HG02610 (cell line): ENCODE measurements around the gene CYTH3.

Source experiments
- ATAC-seq: cut with Tn5 transposase; IDR thresholded peaks from one replicate; pipeline ENCODE4 v1.9.1; 2021; ENCODE audit warnings: mild to moderate bottlenecking, moderate library complexity; ENCODE audit not compliant: unreplicated experiment

CYTH3 gene

DNA sequence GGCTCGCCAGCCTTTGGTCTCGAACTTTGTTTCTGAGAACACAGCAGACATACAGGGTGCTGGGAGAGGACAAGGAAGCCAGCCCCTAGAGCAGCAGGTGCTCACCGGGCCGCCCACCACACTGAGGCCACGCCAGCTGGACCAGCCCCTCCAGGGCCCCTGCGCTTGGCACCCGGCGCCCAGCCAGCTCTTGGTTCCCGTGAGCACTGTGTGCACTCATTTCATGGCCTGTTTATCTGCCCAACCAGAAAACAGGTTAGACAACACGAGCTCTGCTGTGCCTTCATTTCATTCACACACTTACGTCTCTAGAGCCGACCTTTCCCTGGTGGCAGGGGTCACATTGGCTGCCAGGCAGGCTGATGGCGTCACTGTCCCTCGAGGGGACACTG lies 104.0 kb downstream of the CYTH3 start:
- ATAC-seq: no peak

DNA sequence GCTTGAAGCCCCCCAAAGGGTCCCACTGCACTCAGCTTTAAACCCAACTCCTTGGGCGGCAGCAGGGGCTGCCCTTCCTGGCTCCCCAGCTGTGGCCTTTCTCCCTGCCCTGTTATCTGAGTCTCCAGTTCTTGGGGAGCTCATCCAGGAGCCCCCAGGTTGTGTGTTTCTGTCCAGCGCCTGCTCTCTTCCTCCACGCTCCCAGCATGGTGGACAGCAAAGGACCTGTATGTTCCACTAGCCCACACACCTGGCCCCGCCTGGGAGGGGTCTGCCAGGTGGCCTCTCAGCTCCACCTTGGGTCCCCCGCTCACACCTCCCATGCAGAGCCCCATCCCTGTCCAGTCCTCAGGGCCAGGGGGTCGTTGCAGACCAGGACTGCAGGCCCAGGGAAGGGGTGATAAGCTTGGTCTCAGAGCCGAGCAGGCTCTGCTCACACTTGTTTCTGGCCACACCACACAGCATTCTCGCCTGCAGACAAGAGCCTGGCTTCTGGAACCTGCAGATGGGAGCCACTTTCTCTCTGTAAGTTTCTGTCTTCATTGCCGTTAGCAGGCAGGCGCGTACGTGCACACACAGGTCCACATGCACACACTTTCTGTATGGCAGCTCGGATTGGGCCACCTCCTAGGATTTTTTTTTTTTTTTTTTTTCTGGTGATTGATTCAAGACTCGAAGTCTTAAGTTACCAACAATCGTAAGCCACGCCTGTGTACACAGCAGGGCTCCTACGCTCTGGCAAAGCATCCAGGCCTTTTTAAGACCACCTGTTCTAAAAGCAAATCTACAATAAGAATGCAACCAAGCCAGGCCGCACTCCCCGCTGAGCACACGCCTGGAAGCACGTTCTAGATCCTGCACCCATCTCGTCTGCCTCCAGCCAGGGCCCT lies 104.6 kb downstream of the CYTH3 start:
- ATAC-seq: no peak

GRCh38 chr7:6167004-6167551 lies 105.3 kb downstream of the CYTH3 start:
- no peak for ATAC-seq

- no peak for ATAC-seq
Observed at GRCh38 chr7:6166443-6166891, 106.0 kb downstream of the CYTH3 start.

GRCh38 chr7:6165521-6166320 lies 106.7 kb downstream of the CYTH3 start:
- no peak for ATAC-seq

DNA sequence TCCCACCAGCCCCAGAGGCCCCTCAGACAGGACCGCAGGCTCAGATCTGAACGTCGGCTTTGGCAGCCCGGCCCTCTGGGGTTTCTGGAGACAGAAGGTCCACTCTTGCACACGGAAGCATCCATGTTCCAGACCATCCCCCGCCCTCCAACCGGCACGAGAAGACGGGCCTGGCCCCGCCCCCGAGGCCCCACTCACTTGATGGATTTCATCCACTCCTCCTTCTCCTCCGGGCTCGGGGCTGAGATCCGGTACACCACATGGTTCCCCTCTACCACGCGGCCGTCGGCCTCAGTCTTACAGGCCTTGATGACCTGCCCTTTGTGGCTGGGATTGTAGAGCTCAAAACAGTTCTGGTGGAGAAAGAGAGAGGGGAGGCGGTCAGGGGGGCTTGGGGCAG lies 107.3 kb downstream of the CYTH3 start:
- no peak for ATAC-seq

GRCh38 chr7:6164491-6164890 lies 107.9 kb downstream of the CYTH3 start:
- no peak for ATAC-seq

DNA sequence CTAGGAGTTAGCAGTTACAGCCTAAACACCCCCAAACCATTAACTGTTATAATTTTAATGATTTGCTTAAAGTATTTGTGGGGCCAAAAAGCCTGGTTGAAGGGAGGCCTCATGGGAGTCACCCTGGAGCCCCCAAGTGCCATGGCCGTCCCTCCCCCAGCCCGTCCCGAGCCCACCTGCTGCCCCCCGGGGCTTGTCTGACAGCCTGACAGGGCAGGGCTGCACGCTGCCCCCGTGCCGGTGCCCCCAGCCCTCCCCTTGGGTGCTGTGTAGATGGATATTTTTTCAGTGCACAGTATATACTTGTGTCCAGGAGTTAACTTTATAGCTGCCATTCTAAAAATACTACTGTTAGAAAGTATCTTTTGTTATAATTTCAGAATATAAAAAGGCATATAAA lies 108.4 kb downstream of the CYTH3 start:
- ATAC-seq: no peak

DNA sequence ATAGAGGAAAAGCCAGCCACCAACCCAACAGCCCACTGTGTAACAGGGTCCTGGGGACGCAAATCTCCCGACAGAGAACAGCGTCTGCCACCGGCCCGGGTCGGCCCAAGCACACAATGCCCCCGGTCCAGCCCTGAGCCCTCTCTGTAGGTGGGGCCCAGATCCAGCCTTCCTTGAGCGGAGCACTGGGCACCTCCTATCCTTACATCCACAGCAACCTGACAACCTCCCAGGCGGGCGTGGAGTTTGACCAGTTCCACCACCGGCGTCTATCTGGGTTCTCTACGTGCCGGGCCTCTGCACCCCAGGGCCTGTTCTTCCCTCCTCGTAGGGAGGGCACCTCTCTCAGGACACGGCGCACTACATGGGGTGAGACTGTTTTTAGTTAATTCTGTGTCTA lies 109.0 kb downstream of the CYTH3 start:
- no peak for ATAC-seq

- no peak for ATAC-seq
Observed at GRCh38 chr7:6162650-6163366, 109.6 kb downstream of the CYTH3 start.

DNA sequence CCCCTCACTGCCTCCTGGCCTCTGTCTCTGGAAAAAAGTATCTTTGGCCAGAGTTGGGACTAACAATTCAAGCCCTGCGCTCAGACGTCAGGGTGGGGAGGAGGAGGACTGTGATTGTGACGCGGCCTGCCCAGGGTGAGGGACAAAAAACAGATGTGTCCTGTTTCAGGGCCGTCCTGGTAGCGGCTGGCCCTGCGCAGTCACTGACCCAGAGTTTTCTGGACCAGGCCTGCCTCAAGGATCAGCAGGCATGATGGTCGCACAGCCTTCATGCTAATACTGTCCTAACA lies 110.1 kb downstream of the CYTH3 start:
- no peak for ATAC-seq

DNA sequence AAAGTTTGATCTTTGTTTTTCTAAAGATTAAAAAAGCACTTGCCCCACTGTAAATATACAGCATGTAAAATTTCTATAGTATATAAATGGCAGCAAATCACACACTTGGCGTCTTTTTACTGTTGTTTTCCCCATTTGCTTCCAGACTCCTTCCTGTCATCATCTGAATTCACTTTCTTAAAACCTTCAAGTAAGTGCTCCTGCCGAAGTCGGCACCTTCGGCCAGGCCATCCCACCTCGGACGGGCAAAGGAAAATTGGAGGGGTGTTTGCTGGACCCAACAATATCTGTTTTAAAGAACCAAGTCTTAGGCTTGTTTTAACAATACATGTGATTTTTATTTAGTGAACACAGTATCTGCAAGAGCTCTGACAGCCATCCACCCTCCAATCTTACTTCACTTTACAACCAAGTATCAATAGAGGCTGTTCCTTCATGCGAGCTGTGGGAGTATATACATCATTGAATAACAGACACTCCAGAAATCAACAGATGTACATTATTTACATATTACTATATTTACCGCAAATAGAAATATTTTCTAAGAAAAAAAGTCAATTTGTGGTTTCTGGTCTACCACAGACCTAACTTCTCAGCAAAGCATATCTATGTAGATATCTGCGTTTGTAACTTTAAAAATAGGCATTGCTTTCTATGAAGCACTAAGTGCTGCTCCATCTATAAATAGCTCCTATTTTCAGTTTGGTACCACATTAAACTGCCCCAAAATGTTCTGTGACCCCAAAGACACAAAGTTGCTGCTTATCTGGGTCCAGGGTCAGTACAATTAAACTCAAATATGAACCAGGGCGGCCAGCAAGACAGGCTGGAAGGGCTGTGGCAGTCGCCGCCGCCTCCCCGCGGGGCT lies 110.7 kb downstream of the CYTH3 start:
- ATAC-seq: peak; percentile 44

DNA sequence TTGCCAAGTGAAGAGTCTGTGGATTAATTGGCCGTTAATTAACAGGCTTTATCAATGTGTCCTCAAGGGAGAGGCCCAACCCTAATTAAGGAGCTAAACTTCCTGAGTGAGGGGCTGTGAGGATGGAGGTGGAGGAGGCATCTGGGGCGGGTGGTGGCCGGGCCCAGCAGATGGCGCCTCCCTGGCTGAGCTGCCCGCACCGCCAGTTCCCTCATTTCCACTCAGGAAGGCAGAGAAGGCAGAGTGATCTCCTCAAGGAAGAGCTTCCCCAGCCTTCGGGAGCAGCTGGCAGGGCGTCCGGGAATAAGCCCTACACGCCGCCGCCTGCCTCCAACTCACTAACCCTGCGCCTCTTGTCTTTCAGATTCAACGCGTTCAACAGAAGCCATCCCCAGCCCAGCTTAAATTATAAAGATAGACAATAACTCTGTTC lies 112.2 kb downstream of the CYTH3 start:
- ATAC-seq: no peak

GRCh38 chr7:6159524-6160031 lies 112.8 kb downstream of the CYTH3 start:
- ATAC-seq: no peak

- no peak for ATAC-seq
Observed at GRCh38 chr7:6159097-6159483, 113.3 kb downstream of the CYTH3 start.

- ATAC-seq: no peak
Observed at GRCh38 chr7:6158424-6159096, 113.9 kb downstream of the CYTH3 start.

- ATAC-seq: no peak
Observed at GRCh38 chr7:6157685-6158423, 114.6 kb downstream of the CYTH3 start.

DNA sequence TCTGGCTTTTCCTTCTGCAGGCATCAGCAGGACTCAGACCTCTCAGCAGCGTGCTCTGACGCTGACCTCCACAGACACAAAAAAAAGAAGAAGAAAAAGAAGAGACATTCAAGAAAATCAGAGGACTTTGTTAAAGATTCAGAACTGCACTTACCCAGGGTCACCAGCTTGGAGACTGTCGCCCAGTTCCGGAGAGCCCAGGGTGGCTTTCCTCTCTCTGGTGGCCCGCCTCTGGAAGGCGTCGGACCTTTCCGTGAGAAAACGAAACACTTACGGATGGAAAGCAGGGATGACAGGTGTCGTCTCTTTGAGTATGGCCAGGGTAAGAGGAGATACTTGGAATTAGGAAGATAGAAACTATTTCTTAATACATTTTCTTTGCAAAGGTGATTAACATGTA lies 115.7 kb downstream of the CYTH3 start:
- no peak for ATAC-seq

GRCh38 chr7:6155596-6155995 lies 116.8 kb downstream of the CYTH3 start:
- no peak for ATAC-seq
